Neural progenitor cell (in vitro differentiated cells): Measurements from ENCODE around the gene DKK2. TPM values are rescaled to one million over a fixed set of nuclear protein-coding genes. Genes with fewer than 3 reads are reported as not detected.

ENCODE experiments used
- DNase-seq: peaks from one replicate; pipeline ENCODE4 v3.0.0-alpha.2; 2016; ENCODE audit warnings: low spot score
- H2AFZ ChIP-seq: fragments of 200-600 bp; sonication (generic); replicated peaks from 2 replicates; pipeline ENCODE4 v1.6.1; 2016; ENCODE audit warnings: antibody characterized with exemption
- H3F3A ChIP-seq: fragments of 200-600 bp; sonication (generic); 2 replicates; pipeline ENCODE4 v1.6.1; 2016; ENCODE audit warnings: antibody characterized with exemption, low read depth
- H3K27ac ChIP-seq: fragments of 200-600 bp; sonication (generic); 2 replicates; pipeline ENCODE4 v1.5.1; 2016; ENCODE audit warnings: mild to moderate bottlenecking
- H3K27me3 ChIP-seq: fragments of 200-600 bp; sonication (generic); 2 replicates; pipeline ENCODE4 v1.6.1; 2016; ENCODE audit warnings: mild to moderate bottlenecking, moderate library complexity
- H3K36me3 ChIP-seq: fragments of 200-600 bp; sonication (generic); 2 replicates; pipeline ENCODE4 v1.5.1; 2016
- H3K4me1 ChIP-seq: fragments of 200-600 bp; sonication (generic); 2 replicates; pipeline ENCODE4 v1.6.1; 2016; ENCODE audit warnings: mixed run types
- H3K4me2 ChIP-seq: fragments of 200-600 bp; sonication (generic); 2 replicates; pipeline ENCODE4 v1.6.1; 2016
- H3K4me3 ChIP-seq: fragments of 200-600 bp; sonication (generic); 2 replicates; pipeline ENCODE4 v1.5.1; 2016
- H3K79me2 ChIP-seq: fragments of 200-600 bp; sonication (generic); 2 replicates; pipeline ENCODE4 v1.6.1; 2016; ENCODE audit warnings: low read depth
- H3K9ac ChIP-seq: fragments of 200-600 bp; sonication (generic); 2 replicates; pipeline ENCODE4 v1.6.1; 2016
- H3K9me3 ChIP-seq: fragments of 200-600 bp; sonication (generic); 2 replicates; pipeline ENCODE4 v1.5.1; 2016; ENCODE audit warnings: low read depth
- H4K20me1 ChIP-seq: fragments of 200-600 bp; sonication (generic); 2 replicates; pipeline ENCODE4 v1.6.1; 2016; ENCODE audit warnings: low read depth
- H3K27ac Mint-ChIP-seq: 3 replicates; pipeline ENCODE4 v1.8.0; 2021; ENCODE audit warnings: mixed read lengths
- H3K27me3 Mint-ChIP-seq: 2 replicates; pipeline ENCODE4 v1.8.0; 2022; ENCODE audit warnings: low read depth, mild to moderate bottlenecking, inconsistent platforms, moderate library complexity, mixed read lengths; ENCODE audit not compliant: insufficient read depth
- H3K36me3 Mint-ChIP-seq: 3 replicates; pipeline ENCODE4 v1.8.0; 2021; ENCODE audit warnings: mixed read lengths
- H3K4me1 Mint-ChIP-seq: 3 replicates; pipeline ENCODE4 v1.8.0; 2021; ENCODE audit warnings: mixed read lengths
- H3K4me3 Mint-ChIP-seq: 3 replicates; pipeline ENCODE4 v1.8.0; 2021; ENCODE audit warnings: mild to moderate bottlenecking, moderate library complexity, mixed read lengths
- H3K9me3 Mint-ChIP-seq: 3 replicates; pipeline ENCODE4 v1.8.0; 2020; ENCODE audit warnings: mixed read lengths
- CTCF ChIP-seq: fragments of 200-600 bp; sonication (generic); IDR thresholded peaks from 2 replicates; pipeline ENCODE4 v1.5.1; 2017; ENCODE audit warnings: antibody characterized with exemption, mild to moderate bottlenecking
- EZH2 ChIP-seq: fragments of 200-600 bp; sonication (generic); IDR thresholded peaks from 2 replicates; pipeline ENCODE4 v1.6.1; 2017; ENCODE audit warnings: antibody characterized with exemption, mild to moderate bottlenecking, moderate library complexity
- EZH2phosphoT487 ChIP-seq: fragments of 200-600 bp; sonication (generic); IDR thresholded peaks from 2 replicates; pipeline ENCODE4 v1.6.1; 2017; ENCODE audit warnings: antibody characterized with exemption
- total RNA-seq: library from RNA; depleted of rRNA; stranded (reverse); fragments of >200 nt; gene quantifications from 2 replicates; pipeline ENCODE4 v1.2.3, GENCODE V29; 2015; ENCODE audit warnings: low replicate concordance

DKK2 gene
- total RNA-seq, 1 donor from 2014 or later = not detected

GRCh38 chr4:106979476-106979875 is 56.6 kb downstream of the DKK2 start:
- no peaks in the 10 kb centered on the region for H4K20me1 ChIP-seq
- H3K4me2 ChIP-seq = no peak overlapping the region
- H3K4me1 ChIP-seq = peaks cover 18% of the 10 kb centered on the region
- H3K9ac ChIP-seq = no peak overlapping the region
- TF ChIP-seq EZH2phosphoT487 = no peak
- TF ChIP-seq EZH2 = no peak
- TF ChIP-seq CTCF = no peak
- Mint-ChIP-seq H3K4me3 (no peak overlapping the region), H3K4me1 (peaks cover 16% of the 10 kb centered on the region), H3K27me3 (no peaks in the 10 kb centered on the region), H3K27ac (no peak overlapping the region), H3K9me3 (peaks cover 13% of the 10 kb centered on the region), H3K36me3 (no peaks in the 10 kb centered on the region)
- H3K27ac ChIP-seq = no peak overlapping the region
- no peak overlapping the region for H3K4me3 ChIP-seq
- H3F3A ChIP-seq = peaks cover 3% of the 10 kb centered on the region
- no peaks in the 10 kb centered on the region for H3K9me3 ChIP-seq
- no peaks in the 10 kb centered on the region for H3K27me3 ChIP-seq
- no peak overlapping the region for H2AFZ ChIP-seq
- DNase-seq = no peak
- no peaks in the 10 kb centered on the region for H3K79me2 ChIP-seq
- no peaks in the 10 kb centered on the region for H3K36me3 ChIP-seq

GRCh38 chr4:106978046-106978774 is 57.9 kb downstream of the DKK2 start:
- H2AFZ ChIP-seq = peak overlapping the region; percentile 54

GRCh38 chr4:106971636-106972035 is 64.5 kb downstream of the DKK2 start:
- Histone ChIP-seq H3F3A (peaks cover 3% of the 10 kb centered on the region), H3K79me2 (no peaks in the 10 kb centered on the region), H3K36me3 (no peaks in the 10 kb centered on the region), H3K9ac (no peak overlapping the region), H3K27me3 (no peaks in the 10 kb centered on the region), H3K4me1 (peaks cover 13% of the 10 kb centered on the region), H3K9me3 (no peaks in the 10 kb centered on the region), H4K20me1 (no peaks in the 10 kb centered on the region), H3K4me2 (peak overlapping the region; percentile 37), H3K4me3 (no peak overlapping the region), H3K27ac (peak overlapping the region; percentile 6), H2AFZ (no peak overlapping the region)
- TF ChIP-seq CTCF (no peak), EZH2phosphoT487 (no peak)
- Mint-ChIP-seq H3K4me3 (no peak overlapping the region), H3K9me3 (peaks cover 22% of the 10 kb centered on the region), H3K36me3 (no peaks in the 10 kb centered on the region), H3K27ac (no peak overlapping the region), H3K27me3 (peaks cover 5% of the 10 kb centered on the region), H3K4me1 (no peaks in the 10 kb centered on the region)
- DNase-seq = peak; percentile 47

More at GRCh38 chr4:106978046-106978774, 57.9 kb downstream of the DKK2 start:
- peak; percentile 7 for DNase-seq
- Histone ChIP-seq H3K4me3 (no peak overlapping the region), H4K20me1 (no peaks in the 10 kb centered on the region), H3K9me3 (no peaks in the 10 kb centered on the region), H3K36me3 (no peaks in the 10 kb centered on the region), H3K27me3 (no peaks in the 10 kb centered on the region), H3K79me2 (no peaks in the 10 kb centered on the region), H3K9ac (no peak overlapping the region), H3K4me2 (no peak overlapping the region), H3K27ac (peak overlapping the region; percentile 6), H3K4me1 (peaks cover 18% of the 10 kb centered on the region), H3F3A (peaks cover 3% of the 10 kb centered on the region)
- Mint-ChIP-seq H3K4me1 (peaks cover 16% of the 10 kb centered on the region), H3K9me3 (peaks cover 23% of the 10 kb centered on the region), H3K27ac (peak overlapping the region; percentile 83), H3K36me3 (no peaks in the 10 kb centered on the region), H3K4me3 (no peak overlapping the region), H3K27me3 (peaks cover 2% of the 10 kb centered on the region)
- TF ChIP-seq EZH2phosphoT487 = no peak

- Histone ChIP-seq H3K4me3 (no peak overlapping the region), H3K79me2 (no peaks in the 10 kb centered on the region), H3F3A (peaks cover 3% of the 10 kb centered on the region), H3K27ac (no peak overlapping the region), H3K4me1 (peaks cover 13% of the 10 kb centered on the region), H3K4me2 (no peak overlapping the region), H4K20me1 (no peaks in the 10 kb centered on the region), H3K27me3 (no peaks in the 10 kb centered on the region), H3K36me3 (no peaks in the 10 kb centered on the region), H2AFZ (no peak overlapping the region), H3K9me3 (no peaks in the 10 kb centered on the region), H3K9ac (no peak overlapping the region)
- no peak for DNase-seq
- H3K27me3 Mint-ChIP-seq = peaks cover 3% of the 10 kb centered on the region
- TF ChIP-seq CTCF = no peak
- no peak for TF ChIP-seq EZH2phosphoT487
- no peak for TF ChIP-seq EZH2
- no peaks in the 10 kb centered on the region for H3K4me1 Mint-ChIP-seq
- no peak overlapping the region for H3K27ac Mint-ChIP-seq
- peaks cover 2% of the 10 kb centered on the region for H3K9me3 Mint-ChIP-seq
- H3K4me3 Mint-ChIP-seq = no peak overlapping the region
- no peaks in the 10 kb centered on the region for H3K36me3 Mint-ChIP-seq
These were observed 68.2 kb downstream of the DKK2 start for GRCh38 chr4:106967892-106968291.
